ENCODE measurements around the gene CEP104.

CEP104 gene

GRCh38 chr1:3894626-3895278, 37.7 kb upstream of the CEP104 start:
- no peak for DNase-seq (ENCODE audit: low read depth in 2 of 2)

GRCh38 chr1:3893190-3893589, 36.2 kb upstream of the CEP104 start:
- DNase-seq (ENCODE audit: low read depth in 2 of 2), result no peak

GRCh38 chr1:3892748-3893147, 35.7 kb upstream of the CEP104 start:
- no peak for DNase-seq (ENCODE audit: low read depth in 2 of 2)

- DNase-seq (ENCODE audit: low read depth in 2 of 2), result no peak
Measured at GRCh38 chr1:3891329-3891865, 34.4 kb upstream of the CEP104 start.

- no peak for DNase-seq (ENCODE audit: low read depth in 2 of 2)
Measured at GRCh38 chr1:3890389-3891328, 33.6 kb upstream of the CEP104 start.

GRCh38 chr1:3889936-3890335, 32.9 kb upstream of the CEP104 start:
- no peak for DNase-seq (ENCODE audit: low read depth in 2 of 2)

- no peak for DNase-seq (ENCODE audit: low read depth in 2 of 2)
Measured at GRCh38 chr1:3888301-3888700, 31.3 kb upstream of the CEP104 start.

GRCh38 chr1:3886691-3887090, 29.7 kb upstream of the CEP104 start:
- DNase-seq (ENCODE audit: low read depth in 2 of 2), result no peak

- no peak for DNase-seq (ENCODE audit: low read depth in 2 of 2)
Measured at GRCh38 chr1:3886106-3886670, 29.2 kb upstream of the CEP104 start.

- no peak for DNase-seq (ENCODE audit: low read depth in 2 of 2)
Measured at GRCh38 chr1:3885611-3886010, 28.6 kb upstream of the CEP104 start.

- DNase-seq (ENCODE audit: low read depth in 2 of 2), result no peak
Measured at GRCh38 chr1:3884966-3885365, 28.0 kb upstream of the CEP104 start.

- no peak for DNase-seq (ENCODE audit: low read depth in 2 of 2)
Measured at GRCh38 chr1:3883194-3883925, 26.3 kb upstream of the CEP104 start.

GRCh38 chr1:3881193-3881480, 24.1 kb upstream of the CEP104 start:
- DNase-seq (ENCODE audit: low read depth in 2 of 2), result no peak

GRCh38 chr1:3880429-3881192, 23.6 kb upstream of the CEP104 start:
- DNase-seq (ENCODE audit: low read depth in 2 of 2), result no peak

- no peak for DNase-seq (ENCODE audit: low read depth in 2 of 2)
Measured at GRCh38 chr1:3879787-3880428, 22.9 kb upstream of the CEP104 start.

GRCh38 chr1:3879099-3879498, 22.1 kb upstream of the CEP104 start:
- DNase-seq (ENCODE audit: low read depth in 2 of 2), result no peak

GRCh38 chr1:3876716-3877115, 19.7 kb upstream of the CEP104 start:
- DNase-seq (ENCODE audit: low read depth in 2 of 2), result no peak

- no peak for DNase-seq (ENCODE audit: low read depth in 2 of 2)
Measured at GRCh38 chr1:3874736-3875135, 17.7 kb upstream of the CEP104 start.

GRCh38 chr1:3872546-3872945, 15.5 kb upstream of the CEP104 start:
- DNase-seq (ENCODE audit: low read depth in 2 of 2), result no peak

- DNase-seq (ENCODE audit: low read depth in 2 of 2), result no peak
Measured at GRCh38 chr1:3871451-3871805, 14.4 kb upstream of the CEP104 start.

- DNase-seq (ENCODE audit: low read depth in 2 of 2), result no peak
Measured at GRCh38 chr1:3869751-3870301, 12.8 kb upstream of the CEP104 start.

Measured in stimulated activated CD8-positive, alpha-beta memory T cell treated with anti-CD3 and anti-CD28 coated beads, Interleukin-15, amount 100 ng/mL, for 48 hours (primary cell).